K562 (cell line): ENCODE results near the gene GRAMD2A. TPM values are rescaled to one million over a fixed set of nuclear protein-coding genes. Genes with fewer than 3 reads are reported as not detected.

Experiments used
- ADNP ChIP-seq: fragments of 200-800 bp; sonication (Bioruptor generic); IDR thresholded peaks from 2 replicates; pipeline ENCODE4 v1.6.1; 2016; ENCODE audit warnings: missing genetic modification characterization, missing compliant biosample characterization
- ARID1B ChIP-seq: fragments of 450-650 bp; IDR thresholded peaks from 2 replicates; pipeline ENCODE4 v1.6.1; 2016; ENCODE audit warnings: antibody characterized with exemption, mild to moderate bottlenecking, inconsistent platforms
- ASH1L ChIP-seq: fragments of 450-650 bp; IDR thresholded peaks from 2 replicates; pipeline ENCODE4 v1.6.1; 2018; ENCODE audit warnings: borderline replicate concordance, mild to moderate bottlenecking, low read depth; ENCODE audit not compliant: partially characterized antibody
- ATF3 ChIP-seq, 2 experiments: fragments of 450-650 bp in 1 of 2; sonication (generic) in 1 of 2; formaldehyde crosslinking in 1 of 2; IDR thresholded peaks in 1 of 2; conservative IDR thresholded peaks in 1 of 2; 2 replicates each; pipeline versions ENCODE4 v1.6.1 to v1.8.1; 2016 to 2023; ENCODE audit warnings: mild to moderate bottlenecking in 2 of 2, moderate library complexity in 2 of 2, inconsistent platforms in 1 of 2, missing genetic modification reagents in 1 of 2
- BRD4 ChIP-seq: fragments of 200-600 bp; sonication (generic); IDR thresholded peaks from 2 replicates; pipeline ENCODE4 v1.6.1; 2017; ENCODE audit warnings: inconsistent platforms
- CHCHD3 ChIP-seq: fragments of 250-450 bp; sonication (Bioruptor Pico); IDR thresholded peaks from 2 replicates; pipeline ENCODE4 v2.1.2; 2022; ENCODE audit warnings: mild to moderate bottlenecking
- CTBP1 ChIP-seq: fragments of 450-650 bp; IDR thresholded peaks from 2 replicates; pipeline ENCODE4 v1.6.1; 2016; ENCODE audit warnings: borderline replicate concordance
- ELF1 ChIP-seq: fragments of 200-800 bp; sonication (Bioruptor generic); IDR thresholded peaks from 2 replicates; pipeline ENCODE4 v1.6.1; 2016; ENCODE audit warnings: missing genetic modification characterization, missing compliant biosample characterization
- GATA2 ChIP-seq: sonication (generic); formaldehyde crosslinking; IDR thresholded peaks from 2 replicates; pipeline ENCODE4 v1.4.0; 2020; ENCODE audit warnings: mild to moderate bottlenecking, missing genetic modification reagents
- HDAC2 ChIP-seq: fragments of 450-650 bp; IDR thresholded peaks from 2 replicates; pipeline ENCODE4 v1.6.1; 2016; ENCODE audit warnings: mild to moderate bottlenecking
- HNRNPUL1 ChIP-seq: fragments of 200-400 bp; formaldehyde crosslinking; IDR thresholded peaks from 2 replicates; pipeline ENCODE4 v1.6.1; 2017; ENCODE audit warnings: low read length
- KDM1A ChIP-seq, 2 experiments: fragments of 450-650 bp; IDR thresholded peaks; 2 replicates each; pipeline ENCODE4 v1.6.1; 2016; ENCODE audit warnings: mild to moderate bottlenecking in 2 of 2
- KDM2B ChIP-seq: fragments of 250-450 bp; sonication (Bioruptor Pico); IDR thresholded peaks from 2 replicates; pipeline ENCODE4 v1.8.0; 2021; ENCODE audit warnings: mild to moderate bottlenecking, moderate library complexity
- KLF16 ChIP-seq: IDR thresholded peaks from 2 replicates; pipeline ENCODE4 v1.6.1; 2016; ENCODE audit warnings: antibody characterized with exemption
- LCOR ChIP-seq: sonication (generic); formaldehyde crosslinking; IDR thresholded peaks from 2 replicates; pipeline ENCODE4 v1.8.0; 2022; ENCODE audit warnings: mild to moderate bottlenecking, missing genetic modification reagents
- MTA3 ChIP-seq: fragments of 450-650 bp; formaldehyde crosslinking; IDR thresholded peaks from 2 replicates; pipeline ENCODE4 v1.6.1; 2017; ENCODE audit warnings: mild to moderate bottlenecking, borderline replicate concordance
- NBN ChIP-seq: fragments of 450-650 bp; IDR thresholded peaks from 2 replicates; pipeline ENCODE4 v1.6.1; 2016; ENCODE audit warnings: low read depth, mild to moderate bottlenecking
- NFIX ChIP-seq: fragments of 250-450 bp; sonication (Bioruptor Pico); IDR thresholded peaks from 2 replicates; pipeline ENCODE4 v1.4.0; 2020; ENCODE audit warnings: low read depth, mild to moderate bottlenecking, moderate library complexity
- NFXL1 ChIP-seq: fragments of 450-650 bp; formaldehyde crosslinking; IDR thresholded peaks from 2 replicates; pipeline ENCODE4 v1.4.0; 2021; ENCODE audit warnings: mild to moderate bottlenecking
- NFYB ChIP-seq: IDR thresholded peaks from 2 replicates; pipeline ENCODE4 v1.6.1; 2011; ENCODE audit warnings: mild to moderate bottlenecking, moderate library complexity; ENCODE audit not compliant: insufficient read length; ENCODE audit errors: extremely low read depth
- NR3C1 ChIP-seq: sonication (generic); formaldehyde crosslinking; IDR thresholded peaks from 2 replicates; pipeline ENCODE4 v1.8.1; 2022; ENCODE audit warnings: missing genetic modification reagents
- PHF21A ChIP-seq: fragments of 450-650 bp; IDR thresholded peaks from 2 replicates; pipeline ENCODE4 v1.6.1; 2017; ENCODE audit warnings: low read depth, borderline replicate concordance
- RBFOX2 ChIP-seq: fragments of 200-400 bp; formaldehyde crosslinking; IDR thresholded peaks from 2 replicates; pipeline ENCODE4 v1.6.1; 2017; ENCODE audit warnings: low read depth, mild to moderate bottlenecking, low read length, moderate library complexity
- SMAD1 ChIP-seq: fragments of 150-350 bp; IDR thresholded peaks from 2 replicates; pipeline ENCODE4 v1.6.1; 2014; ENCODE audit warnings: low read length, low read depth; ENCODE audit not compliant: partially characterized antibody
- SMARCC2 ChIP-seq: fragments of 450-650 bp; IDR thresholded peaks from 2 replicates; pipeline ENCODE4 v1.6.1; 2017; ENCODE audit warnings: antibody characterized with exemption, moderate library complexity, mild to moderate bottlenecking, low read depth
- TGIF2 ChIP-seq: sonication (generic); formaldehyde crosslinking; IDR thresholded peaks from 2 replicates; pipeline ENCODE4 v1.8.1; 2022; ENCODE audit warnings: mild to moderate bottlenecking, missing genetic modification reagents, moderate library complexity
- ZFP30 ChIP-seq: fragments of 250-450 bp; sonication (Bioruptor Pico); IDR thresholded peaks from 2 replicates; pipeline ENCODE4 v1.8.0; 2022; ENCODE audit warnings: moderate library complexity, mild to moderate bottlenecking, inconsistent platforms, borderline replicate concordance
- ZFPM2 ChIP-seq: fragments of 250-450 bp; sonication (Bioruptor Pico); IDR thresholded peaks from 2 replicates; pipeline ENCODE4 v1.5.1; 2022; ENCODE audit warnings: mild to moderate bottlenecking
- ZNF12 ChIP-seq: sonication (generic); formaldehyde crosslinking; IDR thresholded peaks from 2 replicates; pipeline ENCODE4 v1.4.0; 2020; ENCODE audit warnings: mild to moderate bottlenecking, missing genetic modification reagents
- ZNF253 ChIP-seq: fragments of 250-450 bp; sonication (Bioruptor Pico); conservative IDR thresholded peaks from 2 replicates; pipeline ENCODE4 v1.6.1; 2021; ENCODE audit warnings: mild to moderate bottlenecking
- ZNF347 ChIP-seq: fragments of 450-650 bp; formaldehyde crosslinking; IDR thresholded peaks from 2 replicates; pipeline ENCODE4 v1.4.0; 2020; ENCODE audit warnings: low read depth, mild to moderate bottlenecking, moderate library complexity
- ZNF584 ChIP-seq: fragments of 200-800 bp; sonication (Bioruptor generic); IDR thresholded peaks from 2 replicates; pipeline ENCODE4 v1.6.1; 2016; ENCODE audit warnings: low read depth, mild to moderate bottlenecking, missing genetic modification characterization, missing compliant biosample characterization
- polyA plus RNA-seq, 8 experiments: library from polyadenylated mRNA; depleted of rRNA in 4 of 8; stranded (reverse) in 5 of 8; unstranded in 3 of 8; fragments of >200 nt; fragmentation: Nextera tagmentation in 2 of 8; fragmentation: Illumina TruSeq in 1 of 8; extraction: Ambion mirVana in 2 of 8; extraction: Trizol in 1 of 8; gene quantifications; 2 replicates each; pipeline versions ENCODE4 v1.2.1 to v1.2.3, GENCODE V29; 2011 to 2014; ENCODE audit warnings: inconsistent platforms in 1 of 8, missing spikeins in 1 of 8
- total RNA-seq, 7 experiments: library from RNA; depleted of rRNA in 6 of 7; stranded (reverse); fragments of >200 nt in 6 of 7; fragmentation: Illumina TruSeq in 2 of 7; extraction: Trizol in 2 of 7; gene quantifications; 2 replicates each; pipeline versions ENCODE4 v1.2.1 to v1.2.3, GENCODE V29; 2011 to 2021; ENCODE audit warnings: low replicate concordance in 1 of 7

Gene GRAMD2A
- total and polyA plus RNA-seq, 9 of the 15 experiments (the other 6 are each of a cell fraction or from before 2014, with no cell fraction given), result 0.08 to 0.22 TPM; not detected in 7

GRCh38 chr15:72231066-72231832, 33.7 kb upstream of the GRAMD2A start, which contains the start of gene PKM (continued):
- TF ChIP-seq NFIX (CRISPR knock-in tag) (peak; percentile 23; the same call in 1 of the 2 replicates), ZFPM2 (CRISPR knock-in tag) (no peak), ZNF253 (no peak), ZFP30 (CRISPR knock-in tag) (no peak), KDM1A (IDR thresholded peaks at IDR 0.05) (peak; percentile 75 to 87), GATA2 (CRISPR knock-in tag) (no peak), KLF16 (no peak), ELF1 (tag) (peak; percentile 41; the same call in 1 of the 2 replicates), HNRNPUL1 (no peak), NFXL1 (no peak), KDM2B (CRISPR knock-in tag) (0 out of 2 replicates have a peak, but pooled peaks have one; percentile 55), ZNF347 (CRISPR knock-in tag) (no peak), BRD4 (no peak), ARID1B (no peak), ASH1L (no peak), NBN (no peak; the same call in 1 of the 2 replicates), PHF21A (peak; percentile 94), ADNP (tag) (no peak), ATF3 (IDR thresholded peaks at IDR 0.05) (peak; percentile 57), ATF3 (CRISPR knock-in tag; conservative IDR thresholded peaks at IDR 0.05) (no peak), SMAD1 (peak; percentile 34), SMARCC2 (no peak), RBFOX2 (peak; percentile 98), ZNF12 (CRISPR knock-in tag) (peak; percentile 98), CTBP1 (peak; percentile 96), MTA3 (peak; percentile 88; the same call in 1 of the 2 replicates), CHCHD3 (CRISPR knock-in tag) (no peak), LCOR (CRISPR knock-in tag) (peak; percentile 90), ZNF584 (CRISPR knock-in tag) (no peak), NFYB (peak; percentile 51), HDAC2 (peak; percentile 21; the same call in 1 of the 2 replicates), TGIF2 (CRISPR knock-in tag) (no peak), NR3C1 (CRISPR knock-in tag) (no peak)
